Measurements from ENCODE around the gene SLC25A26. TPM values are rescaled to one million over a fixed set of nuclear protein-coding genes. Genes with fewer than 3 reads are reported as not detected.

SLC25A26 gene
- total RNA-seq, 1 donor from 2014 or later = 19.2 TPM

DNA sequence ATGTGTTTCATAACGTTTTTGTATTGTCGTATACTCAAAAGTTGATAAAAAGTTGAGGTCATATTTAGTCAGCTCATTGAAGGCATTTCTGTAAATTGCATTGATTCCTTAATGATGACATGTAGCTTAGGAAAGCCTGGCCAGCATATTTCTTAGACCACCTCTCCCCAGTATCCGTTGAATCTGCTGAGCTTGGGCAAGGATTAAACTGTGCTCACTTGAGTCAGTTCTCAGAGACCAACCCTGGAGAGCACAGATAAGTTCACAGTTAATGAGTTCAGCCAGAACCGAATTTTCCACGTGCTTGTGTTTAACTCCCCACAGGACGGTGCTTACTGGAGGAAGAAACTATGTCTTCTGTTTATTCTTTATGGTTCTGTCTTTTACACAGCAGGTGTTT lies 132.7 kb downstream of the SLC25A26 start:
- Mint-ChIP-seq H3K9me3 (no peaks in the 10 kb centered on the region), H3K4me3 (no peak overlapping the region), H3K4me1 (peaks cover 16% of the 10 kb centered on the region), H3K27ac (no peak overlapping the region), H3K36me3 (no peaks in the 10 kb centered on the region), H3K27me3 (ENCODE audit: low read depth) (peaks cover 6% of the 10 kb centered on the region)
- TF ChIP-seq, protein P1, sequence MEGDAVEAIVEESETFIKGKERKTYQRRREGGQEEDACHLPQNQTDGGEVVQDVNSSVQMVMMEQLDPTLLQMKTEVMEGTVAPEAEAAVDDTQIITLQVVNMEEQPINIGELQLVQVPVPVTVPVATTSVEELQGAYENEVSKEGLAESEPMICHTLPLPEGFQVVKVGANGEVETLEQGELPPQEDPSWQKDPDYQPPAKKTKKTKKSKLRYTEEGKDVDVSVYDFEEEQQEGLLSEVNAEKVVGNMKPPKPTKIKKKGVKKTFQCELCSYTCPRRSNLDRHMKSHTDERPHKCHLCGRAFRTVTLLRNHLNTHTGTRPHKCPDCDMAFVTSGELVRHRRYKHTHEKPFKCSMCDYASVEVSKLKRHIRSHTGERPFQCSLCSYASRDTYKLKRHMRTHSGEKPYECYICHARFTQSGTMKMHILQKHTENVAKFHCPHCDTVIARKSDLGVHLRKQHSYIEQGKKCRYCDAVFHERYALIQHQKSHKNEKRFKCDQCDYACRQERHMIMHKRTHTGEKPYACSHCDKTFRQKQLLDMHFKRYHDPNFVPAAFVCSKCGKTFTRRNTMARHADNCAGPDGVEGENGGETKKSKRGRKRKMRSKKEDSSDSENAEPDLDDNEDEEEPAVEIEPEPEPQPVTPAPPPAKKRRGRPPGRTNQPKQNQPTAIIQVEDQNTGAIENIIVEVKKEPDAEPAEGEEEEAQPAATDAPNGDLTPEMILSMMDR (IDR thresholded peaks at IDR 0.05; ENCODE audit: unreplicated experiment) = no peak
- DNase-seq (ENCODE audit: low spot score in 2 of 2, unreplicated experiment in 2 of 2) = no peak

DNA sequence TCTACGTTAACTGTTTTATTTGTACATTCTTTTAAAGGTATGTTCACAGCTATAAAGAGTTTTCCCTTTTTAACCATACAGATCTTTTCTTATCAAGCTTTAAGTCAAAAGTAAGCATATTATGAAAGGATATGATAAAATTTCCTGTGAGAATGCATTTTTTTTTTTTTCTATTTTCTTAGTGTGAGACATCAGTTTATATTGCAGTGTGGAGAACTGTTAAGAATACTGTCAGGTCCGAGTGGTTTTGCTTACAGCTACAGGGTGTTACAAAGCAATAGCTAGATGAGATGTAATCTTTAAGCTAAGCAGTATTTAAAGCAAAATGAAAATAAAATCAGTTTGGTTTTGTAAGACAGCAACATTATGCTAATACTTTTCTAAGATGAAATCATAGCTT lies 133.2 kb downstream of the SLC25A26 start:
- TF ChIP-seq, protein P1 (IDR thresholded peaks at IDR 0.05; ENCODE audit: unreplicated experiment) = no peak
- peaks cover 16% of the 10 kb centered on the region for H3K4me1 Mint-ChIP-seq
- no peaks in the 10 kb centered on the region for H3K9me3 Mint-ChIP-seq
- no peak overlapping the region for H3K4me3 Mint-ChIP-seq
- no peak overlapping the region for H3K27ac Mint-ChIP-seq
- no peak for DNase-seq (ENCODE audit: low spot score in 2 of 2, unreplicated experiment in 2 of 2)
- H3K27me3 Mint-ChIP-seq (ENCODE audit: low read depth) = peaks cover 9% of the 10 kb centered on the region
- H3K36me3 Mint-ChIP-seq = no peaks in the 10 kb centered on the region

DNA sequence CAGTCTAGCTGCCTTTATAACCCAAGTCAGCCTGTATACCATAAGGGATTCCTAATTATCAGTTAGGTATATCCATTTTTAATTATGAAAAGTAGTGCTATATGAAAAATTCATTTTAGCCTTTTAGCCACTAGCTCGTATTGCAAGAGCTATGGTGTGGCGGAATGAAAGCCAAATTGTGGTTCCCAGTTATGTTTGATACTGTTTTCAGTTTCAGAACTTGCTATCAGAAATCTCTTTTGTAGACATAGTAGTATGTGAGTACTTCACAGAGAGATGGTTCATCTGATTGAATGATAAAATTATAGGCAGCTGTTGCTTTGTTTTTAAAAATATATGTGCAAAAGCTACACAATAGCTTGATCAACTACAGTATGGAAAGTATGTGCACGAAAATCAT lies 134.6 kb downstream of the SLC25A26 start:
- Mint-ChIP-seq H3K4me1 (peaks cover 16% of the 10 kb centered on the region), H3K27ac (no peak overlapping the region), H3K27me3 (ENCODE audit: low read depth) (peaks cover 19% of the 10 kb centered on the region), H3K4me3 (no peak overlapping the region), H3K36me3 (no peaks in the 10 kb centered on the region), H3K9me3 (no peaks in the 10 kb centered on the region)
- TF ChIP-seq, protein P1 (IDR thresholded peaks at IDR 0.05; ENCODE audit: unreplicated experiment) = no peak
- DNase-seq (ENCODE audit: low spot score in 2 of 2, unreplicated experiment in 2 of 2) = no peak

DNA sequence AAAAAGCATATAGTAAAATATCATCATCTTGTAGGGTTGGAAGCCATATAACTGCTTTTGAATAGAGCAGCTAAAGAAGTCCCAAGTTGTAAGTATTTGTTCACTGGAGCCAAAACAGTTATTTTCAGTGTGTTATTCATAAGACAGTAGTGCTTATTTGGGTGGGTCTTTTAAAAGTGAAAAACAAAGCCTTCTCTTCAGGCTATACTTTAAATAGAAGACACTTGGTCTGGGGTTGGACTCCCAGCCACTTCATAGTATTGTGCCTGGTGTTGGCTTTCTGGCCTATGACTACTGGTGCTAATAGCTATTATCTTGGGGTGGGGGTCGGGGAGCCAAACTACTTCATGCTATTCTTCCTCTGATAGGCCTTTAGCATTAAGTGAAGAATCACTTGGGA lies 135.2 kb downstream of the SLC25A26 start:
- Mint-ChIP-seq H3K9me3 (no peaks in the 10 kb centered on the region), H3K36me3 (no peaks in the 10 kb centered on the region), H3K4me3 (no peak overlapping the region), H3K27me3 (ENCODE audit: low read depth) (peaks cover 25% of the 10 kb centered on the region), H3K4me1 (peaks cover 16% of the 10 kb centered on the region), H3K27ac (no peak overlapping the region)
- TF ChIP-seq, protein P1 (IDR thresholded peaks at IDR 0.05; ENCODE audit: unreplicated experiment) = no peak
- DNase-seq (ENCODE audit: low spot score in 2 of 2, unreplicated experiment in 2 of 2) = no peak

DNA sequence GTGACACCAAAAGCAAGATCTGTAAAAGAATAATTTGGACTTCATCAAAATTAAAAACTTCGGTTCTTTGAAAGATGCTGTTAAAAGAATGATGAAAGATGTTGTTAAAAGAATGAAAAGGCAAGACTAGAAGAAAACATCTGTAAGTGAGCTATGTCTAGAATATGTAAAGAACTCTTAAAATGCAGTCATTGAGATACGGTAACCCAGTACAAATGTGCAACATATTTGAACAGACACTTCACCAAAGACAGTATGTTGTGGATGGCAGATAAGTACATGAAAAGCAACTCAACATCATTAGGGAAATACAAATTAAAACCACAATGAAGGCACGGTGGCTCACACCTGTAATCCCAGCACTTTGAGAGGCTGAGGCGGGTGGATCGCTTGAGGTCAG lies 140.6 kb downstream of the SLC25A26 start:
- H3K27me3 Mint-ChIP-seq (ENCODE audit: low read depth) = peaks cover 55% of the 10 kb centered on the region
- H3K4me1 Mint-ChIP-seq = peaks cover 14% of the 10 kb centered on the region
- no peak overlapping the region for H3K27ac Mint-ChIP-seq
- no peak overlapping the region for H3K4me3 Mint-ChIP-seq
- no peaks in the 10 kb centered on the region for H3K9me3 Mint-ChIP-seq
- H3K36me3 Mint-ChIP-seq = no peaks in the 10 kb centered on the region
- TF ChIP-seq, protein P1 (IDR thresholded peaks at IDR 0.05; ENCODE audit: unreplicated experiment) = no peak
- no peak for DNase-seq (ENCODE audit: low spot score in 2 of 2, unreplicated experiment in 2 of 2)

DNA sequence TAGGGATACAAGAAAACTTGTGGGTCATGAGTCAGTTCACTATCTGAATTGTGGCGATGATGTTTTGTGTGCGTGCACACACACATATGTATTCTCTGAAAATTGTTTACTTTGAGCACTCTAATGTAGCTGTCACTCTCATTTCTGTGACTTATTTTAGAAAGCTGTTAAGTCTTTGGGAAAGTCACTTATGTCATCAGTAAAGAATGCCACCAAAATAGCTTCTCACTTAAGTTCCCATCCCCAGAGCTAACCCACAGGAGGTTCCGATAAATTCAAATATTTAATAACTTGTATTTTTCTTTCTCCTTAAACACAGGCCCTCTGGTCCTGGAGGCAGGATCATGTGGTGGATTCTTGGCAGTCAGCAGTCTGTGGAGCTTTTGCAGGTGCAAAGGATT lies 141.7 kb downstream of the SLC25A26 start:
- H3K27me3 Mint-ChIP-seq (ENCODE audit: low read depth) = peaks cover 67% of the 10 kb centered on the region
- H3K27ac Mint-ChIP-seq = no peak overlapping the region
- no peaks in the 10 kb centered on the region for H3K9me3 Mint-ChIP-seq
- H3K36me3 Mint-ChIP-seq = no peaks in the 10 kb centered on the region
- no peak overlapping the region for H3K4me3 Mint-ChIP-seq
- H3K4me1 Mint-ChIP-seq = peaks cover 14% of the 10 kb centered on the region
- DNase-seq (ENCODE audit: low spot score in 2 of 2, unreplicated experiment in 2 of 2) = no peak
- TF ChIP-seq, protein P1 (IDR thresholded peaks at IDR 0.05; ENCODE audit: unreplicated experiment) = no peak
